ENCODE results near the gene TERT. TPM values are rescaled to one million over a fixed set of nuclear protein-coding genes. Genes with fewer than 3 reads are reported as not detected.
"Not testable (repeated sequence)": the region's sequence is repeated elsewhere in the genome, so short reads cannot be mapped to it uniquely, and the experiment has no call there.

The TERT gene
- not detected for polyA plus RNA-seq (ENCODE audit: insufficient read length)

DNA sequence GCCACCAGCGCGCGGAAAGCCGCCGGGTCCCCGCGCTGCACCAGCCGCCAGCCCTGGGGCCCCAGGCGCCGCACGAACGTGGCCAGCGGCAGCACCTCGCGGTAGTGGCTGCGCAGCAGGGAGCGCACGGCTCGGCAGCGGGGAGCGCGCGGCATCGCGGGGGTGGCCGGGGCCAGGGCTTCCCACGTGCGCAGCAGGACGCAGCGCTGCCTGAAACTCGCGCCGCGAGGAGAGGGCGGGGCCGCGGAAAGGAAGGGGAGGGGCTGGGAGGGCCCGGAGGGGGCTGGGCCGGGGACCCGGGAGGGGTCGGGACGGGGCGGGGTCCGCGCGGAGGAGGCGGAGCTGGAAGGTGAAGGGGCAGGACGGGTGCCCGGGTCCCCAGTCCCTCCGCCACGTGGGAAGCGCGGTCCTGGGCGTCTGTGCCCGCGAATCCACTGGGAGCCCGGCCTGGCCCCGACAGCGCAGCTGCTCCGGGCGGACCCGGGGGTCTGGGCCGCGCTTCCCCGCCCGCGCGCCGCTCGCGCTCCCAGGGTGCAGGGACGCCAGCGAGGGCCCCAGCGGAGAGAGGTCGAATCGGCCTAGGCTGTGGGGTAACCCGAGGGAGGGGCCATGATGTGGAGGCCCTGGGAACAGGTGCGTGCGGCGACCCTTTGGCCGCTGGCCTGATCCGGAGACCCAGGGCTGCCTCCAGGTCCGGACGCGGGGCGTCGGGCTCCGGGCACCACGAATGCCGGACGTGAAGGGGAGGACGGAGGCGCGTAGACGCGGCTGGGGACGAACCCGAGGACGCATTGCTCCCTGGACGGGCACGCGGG, at the start of gene TERT:
TSS of gene TERT (minus strand) at position 234 of the 815 bp plus-strand sequence. CDS start at position 155, 79 bp downstream.
- DNase-seq = no peak

DNA sequence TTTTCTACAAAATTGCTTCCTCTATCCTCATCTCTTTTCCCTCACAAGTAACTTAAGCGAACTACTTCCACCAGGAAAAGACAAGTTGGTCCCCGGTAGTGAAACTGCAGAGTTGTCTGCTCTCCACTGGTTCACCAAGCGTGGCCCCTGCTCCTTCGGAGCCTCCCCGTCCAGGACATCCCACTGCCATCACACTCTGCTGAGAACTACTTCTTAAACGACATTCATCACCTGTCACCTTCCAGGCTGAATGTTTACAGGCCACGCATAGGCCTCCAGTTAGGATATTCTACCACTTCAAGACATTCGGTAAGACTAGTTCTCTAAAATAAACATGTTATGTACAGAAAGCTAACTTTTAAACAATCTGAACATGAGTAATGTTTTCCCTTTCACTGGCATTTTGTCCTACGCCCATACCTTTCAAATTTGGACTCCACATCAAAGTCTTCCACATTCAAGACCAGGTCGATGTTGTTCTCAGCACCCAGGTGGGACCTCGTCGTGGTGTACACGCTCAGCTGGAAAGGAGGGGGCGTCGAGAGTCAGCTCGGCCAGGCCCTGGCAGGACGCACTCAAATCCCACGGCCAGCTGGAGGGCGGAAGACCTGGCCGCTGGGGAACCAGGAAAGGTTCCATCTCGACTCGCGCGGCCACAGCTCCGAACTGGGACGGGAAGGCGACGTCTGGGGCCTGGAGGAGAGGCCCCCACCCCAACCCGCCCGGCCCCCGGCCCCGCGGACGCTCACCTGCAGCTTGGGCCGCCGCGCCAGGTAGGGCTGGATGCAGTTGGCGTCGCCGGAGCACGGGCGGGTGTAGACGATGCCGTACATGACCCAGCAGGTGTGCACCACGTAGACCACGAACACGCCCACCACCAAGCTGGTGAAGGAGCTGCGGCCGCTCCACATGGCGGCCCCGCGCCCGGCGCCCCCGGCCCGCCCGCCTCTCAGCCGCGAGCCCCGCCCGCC, 49.3 kb upstream of the TERT start:
- DNase-seq = no peak

GRCh38 chr5:1343315-1343751, 48.5 kb upstream of the TERT start:
- DNase-seq = no peak

DNA sequence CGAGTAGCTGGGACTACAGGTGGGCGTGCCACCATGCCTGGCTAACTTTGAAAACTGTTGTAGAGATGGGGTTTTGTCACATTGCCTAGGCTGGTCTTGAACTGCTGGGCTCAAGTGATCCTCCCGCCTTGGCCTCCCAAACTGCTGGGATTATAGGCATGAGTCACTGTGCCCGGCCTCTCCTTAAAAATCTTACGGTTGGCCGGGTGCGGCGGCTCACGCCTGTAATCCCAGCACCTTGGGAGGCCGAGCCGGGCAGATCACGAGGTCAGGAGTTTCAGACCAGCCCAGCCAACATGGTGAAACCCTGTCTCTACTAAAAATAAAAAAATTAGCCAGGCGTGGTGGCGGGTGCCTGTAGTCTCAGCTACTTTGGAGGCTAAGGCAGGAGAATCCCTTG, 47.8 kb upstream of the TERT start:
- DNase-seq = not testable (repeated sequence)

- DNase-seq = no peak
These were observed 47.4 kb upstream of the TERT start for GRCh38 chr5:1342268-1342667.

GRCh38 chr5:1341863-1342262, 47.0 kb upstream of the TERT start:
- no peak for DNase-seq

- not testable (repeated sequence) for DNase-seq
These were observed 44.9 kb upstream of the TERT start for GRCh38 chr5:1339818-1340210.

DNA sequence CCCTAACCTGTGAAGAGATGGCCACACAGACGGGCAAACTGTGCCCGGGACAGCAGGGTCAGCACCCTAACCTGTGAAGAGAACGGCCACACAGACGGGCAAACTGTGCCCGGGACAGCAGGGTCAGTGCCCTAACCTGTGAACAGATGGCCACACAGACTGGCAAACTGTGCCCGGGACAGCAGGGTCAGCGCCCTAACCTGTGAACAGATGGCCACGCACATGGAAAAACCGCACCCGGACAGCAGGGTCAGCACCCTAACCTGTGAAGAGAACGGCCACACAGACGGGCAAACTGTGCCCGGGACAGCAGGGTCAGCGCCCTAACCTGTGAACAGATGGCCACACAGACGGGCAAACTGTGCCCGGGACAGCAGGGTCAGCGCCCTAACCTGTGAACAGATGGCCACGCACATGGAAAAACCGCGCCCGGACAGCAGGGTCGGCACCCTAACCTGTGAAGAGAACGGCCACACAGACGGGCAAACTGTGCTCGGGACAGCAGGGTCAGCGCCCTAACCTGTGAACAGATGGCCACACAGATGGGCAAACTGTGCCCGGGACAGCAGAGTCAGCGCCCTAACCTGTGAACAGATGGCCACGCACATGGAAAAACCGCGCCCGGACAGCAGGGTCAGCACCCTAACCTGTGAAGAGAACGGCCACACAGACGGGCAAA, 44.4 kb upstream of the TERT start:
- DNase-seq = not testable (repeated sequence)

DNA sequence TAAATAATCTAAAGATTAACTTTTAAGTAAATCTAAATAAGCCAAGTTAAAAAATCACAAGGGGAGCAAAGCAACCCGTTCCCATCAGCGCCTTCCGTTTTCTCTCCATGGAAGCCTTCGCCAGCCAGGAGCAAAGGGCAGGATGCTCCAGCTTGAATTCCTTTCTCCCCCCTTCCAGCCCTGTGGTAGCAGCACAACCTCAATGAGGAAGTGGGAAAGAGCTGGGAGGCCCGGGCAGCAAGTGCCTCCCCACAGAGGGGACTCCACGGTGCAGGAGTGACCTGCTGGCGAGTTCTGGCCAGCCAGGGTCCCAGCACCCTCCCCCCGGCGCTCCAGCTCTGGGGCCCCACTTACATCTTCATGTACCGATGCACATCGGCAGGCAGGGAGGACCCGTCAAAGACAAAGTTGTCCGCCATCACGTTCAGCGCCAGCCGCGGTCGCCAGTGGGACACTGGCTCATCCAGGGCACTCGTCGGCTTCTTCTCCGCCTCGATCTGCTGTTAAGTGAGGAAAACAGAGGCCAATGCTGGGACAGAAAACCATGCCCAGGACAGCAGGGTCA, 43.7 kb upstream of the TERT start:
- DNase-seq = no peak

GRCh38 chr5:1338196-1338490, 43.3 kb upstream of the TERT start:
- no peak for DNase-seq

- DNase-seq = no peak
These were observed 42.8 kb upstream of the TERT start for GRCh38 chr5:1337489-1338195.

DNA sequence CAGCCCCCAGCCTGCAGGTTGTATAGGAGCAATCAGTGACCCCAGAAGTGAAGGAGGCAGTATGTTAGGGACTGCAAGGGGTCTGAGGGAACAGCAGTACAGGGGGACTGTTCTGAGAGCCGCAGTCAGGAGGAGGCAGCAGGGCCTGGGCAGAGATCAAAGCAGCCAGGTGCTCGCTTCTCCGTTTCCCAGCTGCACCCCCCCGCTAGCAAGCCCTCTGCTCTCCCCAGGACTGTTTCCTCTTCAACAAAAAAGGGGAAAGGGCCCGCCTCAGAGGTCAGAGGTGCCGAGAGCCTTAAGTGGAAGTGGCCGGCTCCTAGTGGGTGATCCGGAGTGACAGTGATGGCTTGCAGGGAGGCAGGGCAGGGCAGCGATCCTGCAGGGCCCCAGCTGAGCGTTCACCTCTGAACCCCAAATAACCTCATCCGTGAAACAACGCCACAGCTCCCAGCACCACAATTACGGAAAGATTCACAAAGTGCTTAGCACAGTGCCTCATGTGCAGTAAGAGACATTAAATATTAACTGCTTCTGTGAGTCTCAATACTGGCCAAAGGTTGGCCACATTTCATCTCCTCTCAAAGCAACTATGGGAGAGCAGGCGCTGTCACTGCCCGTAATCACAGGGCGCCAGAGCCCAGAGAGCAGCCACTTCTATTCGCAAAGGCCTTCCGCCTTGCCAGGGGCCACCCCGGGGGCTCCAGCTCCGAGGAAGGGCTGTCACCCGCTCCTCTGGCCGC, 42.1 kb upstream of the TERT start:
- DNase-seq = no peak

DNA sequence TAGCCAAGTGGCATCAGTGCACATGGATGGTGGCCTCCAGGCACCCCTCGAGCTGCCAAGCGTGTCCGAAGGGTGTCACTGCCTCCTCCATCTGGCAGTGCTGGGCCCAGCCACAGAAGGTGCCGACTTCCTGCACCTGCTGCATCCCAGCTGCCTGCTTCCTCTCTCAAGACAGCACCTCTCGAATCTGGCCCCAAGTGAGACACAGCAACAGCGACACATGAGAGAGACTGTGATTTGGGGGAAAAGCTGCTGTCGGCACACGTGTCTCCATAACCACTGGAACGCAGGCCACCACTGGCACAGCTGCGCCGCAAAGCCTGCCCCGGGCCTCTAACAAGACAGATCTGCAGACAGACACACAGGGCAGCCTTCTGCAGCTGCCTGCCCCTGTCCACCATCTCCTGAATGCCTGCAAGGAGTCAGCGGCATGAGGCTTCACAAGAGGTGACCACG, 41.3 kb upstream of the TERT start:
- no peak for DNase-seq

DNA sequence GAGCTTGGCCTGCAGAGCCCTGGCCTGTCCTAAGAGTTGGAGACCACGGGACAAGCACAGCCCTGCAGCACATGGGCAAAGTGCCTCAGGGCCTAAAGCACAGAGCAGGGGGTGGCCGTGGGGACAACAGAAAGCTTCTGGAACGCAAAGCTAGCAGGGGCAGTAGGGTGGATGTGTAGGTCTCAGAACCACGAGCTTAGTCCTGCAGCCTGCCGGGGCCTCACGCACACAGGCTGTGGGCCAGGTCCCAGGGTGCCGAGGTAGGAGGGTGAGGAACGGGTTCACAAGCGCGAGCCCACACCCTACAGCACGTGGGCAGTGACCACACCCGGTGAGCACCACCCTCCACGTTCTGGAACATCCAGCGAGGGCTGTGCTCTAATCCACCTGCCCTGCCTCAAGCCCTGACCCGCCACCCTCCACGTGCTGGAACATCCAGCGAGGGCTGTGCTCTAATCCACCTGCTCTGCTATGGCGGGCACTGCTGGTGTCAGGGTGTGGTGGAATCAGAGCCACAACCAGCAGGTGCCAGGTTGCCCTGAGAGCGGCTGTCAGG, 40.8 kb upstream of the TERT start:
- no peak for DNase-seq

- no peak for DNase-seq
These were observed 40.1 kb upstream of the TERT start for GRCh38 chr5:1334831-1335539.

DNA sequence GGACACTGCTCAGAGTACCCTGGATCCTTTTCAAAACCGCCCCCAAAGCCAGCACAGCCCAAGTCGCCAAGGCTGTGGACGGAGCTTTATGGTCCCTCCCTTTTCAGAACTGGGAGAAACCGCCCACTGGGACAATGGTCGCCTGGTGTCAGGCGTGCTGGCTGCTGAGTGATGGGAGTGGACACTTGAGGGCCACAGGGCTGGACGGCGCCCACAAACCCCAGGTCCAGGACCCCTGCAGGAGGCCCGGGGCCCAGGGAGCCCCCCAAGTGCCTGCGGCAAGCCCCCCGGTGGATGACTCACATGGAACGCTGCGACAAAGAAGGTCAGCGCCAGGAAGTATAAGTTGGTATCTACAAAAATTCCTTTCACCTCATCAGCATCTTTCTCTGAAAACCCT, 39.1 kb upstream of the TERT start:
- DNase-seq = no peak

DNA sequence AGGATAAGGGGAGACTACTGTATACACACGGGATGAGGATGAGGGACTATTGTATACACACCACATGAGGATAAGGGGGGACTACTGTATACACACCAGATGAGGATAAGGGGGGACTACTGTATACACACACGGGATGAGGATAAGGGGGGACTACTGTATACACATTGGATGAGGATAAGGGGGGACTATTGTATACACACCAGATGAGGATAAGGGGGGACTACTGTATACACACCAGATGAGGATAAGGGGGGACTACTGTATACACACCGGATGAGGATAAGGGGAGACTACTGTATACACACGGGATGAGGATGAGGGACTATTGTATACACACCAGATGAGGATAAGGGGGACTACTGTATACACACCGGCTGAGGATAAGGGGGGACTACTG, 38.4 kb upstream of the TERT start:
- not testable (repeated sequence) for DNase-seq

DNA sequence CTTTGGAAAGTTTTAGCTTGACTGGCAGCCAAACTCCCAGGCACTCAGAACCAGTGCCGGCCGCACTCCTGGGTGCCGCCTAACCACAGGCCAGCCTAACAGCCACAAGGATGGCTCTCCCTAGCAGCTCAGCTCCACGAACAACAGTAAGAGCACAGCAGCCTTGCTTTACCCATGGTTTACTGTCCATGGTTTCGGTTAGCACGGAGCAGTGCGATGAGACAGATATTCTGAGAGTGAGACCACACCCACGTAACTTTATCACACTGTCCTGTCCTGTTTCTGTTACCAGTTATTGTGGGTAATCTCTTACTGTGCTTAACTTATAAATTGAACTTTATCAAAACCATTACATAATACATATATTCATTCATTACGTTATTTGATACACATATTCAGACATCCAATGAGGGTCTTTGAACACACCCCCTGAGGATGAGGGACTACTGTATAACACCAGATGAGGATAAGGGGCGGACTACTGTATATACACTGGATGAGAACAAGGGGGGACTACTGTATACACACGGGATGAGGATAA, 37.7 kb upstream of the TERT start:
- DNase-seq = no peak

- no peak for DNase-seq
These were observed 37.1 kb upstream of the TERT start for GRCh38 chr5:1331861-1332405.
